B cell (primary cell): ENCODE measurements around the gene GCAT. TPM values are rescaled to one million over a fixed set of nuclear protein-coding genes. Genes with fewer than 3 reads are reported as not detected.
A peak's percentile ranks its signal among the peaks of the same experiment; 100 is the strongest.

ENCODE experiments used
- ATAC-seq: fragments of 200-7000 bp; cut with Tn5 transposase; one replicate; pipeline ENCODE4 v1.10.0; 2021; ENCODE audit warnings: low read depth, mild to moderate bottlenecking, moderate number of reproducible peaks, moderate library complexity
- CTCF ChIA-PET: fragments of 350-600 bp; sonication (Branson Sonifier 250); formaldehyde crosslinking; loops from one replicate; lab custom pipeline; 2021; ENCODE audit warnings: antibody characterized with exemption, inconsistent platforms; lab: Charles Lee
- POLR2A ChIA-PET: fragments of 350-600 bp; sonication (Branson Sonifier 250); formaldehyde crosslinking; loops from one replicate; lab custom pipeline; 2021; ENCODE audit warnings: antibody characterized with exemption; lab: Charles Lee
- DNase-seq: peaks from one replicate; pipeline ENCODE4 v3.0.0; 2013
- H2AFZ ChIP-seq: 2 replicates; pipeline ENCODE4 v1.6.1; 2012; ENCODE audit warnings: mild to moderate bottlenecking, low read depth, low read length; ENCODE audit not compliant: insufficient read depth, poor library complexity, severe bottlenecking
- H3K27ac ChIP-seq, 2 donors: 1 replicate in 1 of 2; 2 replicates in 1 of 2; pipeline ENCODE4 v1.5.1; 2012 to 2013; ENCODE audit warnings: low read length in 2 of 2, mild to moderate bottlenecking in 2 of 2, moderate library complexity in 1 of 2
- H3K27me3 ChIP-seq, 4 experiments: fragments of 200-600 bp in 1 of 4; sonication (generic) in 1 of 4; replicated peaks in 1 of 4; 1 replicate in 2 of 4; 2 replicates in 2 of 4; pipeline versions ENCODE4 v1.6.1 to v1.7.0; 2013 to 2016; ENCODE audit warnings: low read length in 3 of 4, mild to moderate bottlenecking in 2 of 4, mixed read lengths in 1 of 4, moderate library complexity in 1 of 4; ENCODE audit not compliant: insufficient read depth in 4 of 4, control insufficient read depth in 3 of 4; ENCODE audit errors: control extremely low read depth in 1 of 4
- H3K36me3 ChIP-seq, 2 experiments: replicated peaks in 1 of 2; 1 replicate in 1 of 2; 2 replicates in 1 of 2; pipeline versions ENCODE4 v1.6.1 to v1.7.1; 2013; ENCODE audit warnings: low read length in 1 of 2; ENCODE audit not compliant: insufficient read depth in 2 of 2, control insufficient read depth in 1 of 2; ENCODE audit errors: control extremely low read depth in 1 of 2, extremely low read depth in 1 of 2
- H3K4me1 ChIP-seq, 2 donors: fragments of 200-600 bp in 1 of 2; sonication (generic) in 1 of 2; 1 replicate in 1 of 2; 2 replicates in 1 of 2; pipeline versions ENCODE4 v1.5.1 to v1.6.1; 2013 to 2017; ENCODE audit warnings: low read length in 2 of 2; ENCODE audit not compliant: control insufficient read depth in 2 of 2, insufficient read depth in 2 of 2
- H3K4me2 ChIP-seq: replicated peaks from 2 replicates; pipeline ENCODE3; 2012; ENCODE audit warnings: mild to moderate bottlenecking, low read depth, low read length; ENCODE audit not compliant: poor library complexity, severe bottlenecking
- H3K4me3 ChIP-seq, 5 experiments: fragments of 200-600 bp in 1 of 5; sonication (generic) in 1 of 5; 1 replicate in 3 of 5; 2 replicates in 2 of 5; pipeline versions ENCODE4 v1.5.1 to v1.7.0; 2011 to 2016; ENCODE audit warnings: low read length in 4 of 5, mild to moderate bottlenecking in 4 of 5, low read depth in 2 of 5, control low read depth in 1 of 5, moderate library complexity in 1 of 5; ENCODE audit not compliant: insufficient read depth in 1 of 5; ENCODE audit errors: control extremely low read depth in 1 of 5, extremely low read depth in 1 of 5
- H3K79me2 ChIP-seq: fragments of 200-600 bp; sonication (generic); one replicate; pipeline ENCODE4 v1.6.0; 2016; ENCODE audit warnings: low read length; ENCODE audit not compliant: control insufficient read depth, insufficient read depth
- H3K9ac ChIP-seq: fragments of 200-600 bp; sonication (generic); 2 replicates; pipeline ENCODE4 v1.6.1; 2017; ENCODE audit warnings: mild to moderate bottlenecking, low read length, moderate library complexity
- H3K9me3 ChIP-seq, 3 donors: one replicate each; pipeline versions ENCODE4 v1.6.1 to v1.7.1; 2013; ENCODE audit warnings: low read length in 2 of 3; ENCODE audit not compliant: control insufficient read depth in 2 of 3, insufficient read depth in 1 of 3; ENCODE audit errors: control extremely low read depth in 1 of 3
- H4K20me1 ChIP-seq: 2 replicates; pipeline ENCODE4 v1.6.0; 2012; ENCODE audit warnings: mild to moderate bottlenecking, low read length; ENCODE audit not compliant: insufficient read depth, control insufficient read depth, poor library complexity, severe bottlenecking
- H3K27ac Mint-ChIP-seq: one replicate; pipeline ENCODE4 v1.8.0; 2021; ENCODE audit warnings: mixed read lengths
- H3K27me3 Mint-ChIP-seq: one replicate; pipeline ENCODE4 v1.8.0; 2021; ENCODE audit warnings: mixed read lengths
- H3K4me1 Mint-ChIP-seq: one replicate; pipeline ENCODE4 v1.8.0; 2021; ENCODE audit warnings: mixed read lengths
- H3K4me3 Mint-ChIP-seq: one replicate; pipeline ENCODE4 v1.8.0; 2021; ENCODE audit warnings: mixed read lengths
- H3K9me3 Mint-ChIP-seq: one replicate; pipeline ENCODE4 v1.8.0; 2022; ENCODE audit warnings: mixed read lengths; ENCODE audit not compliant: insufficient read depth
- CTCF ChIP-seq: fragments of 200-600 bp; IDR thresholded peaks from one replicate; pipeline ENCODE4 v1.8.0; 2022; ENCODE audit warnings: antibody characterized with exemption, mild to moderate bottlenecking
- EZH2 ChIP-seq: IDR thresholded peaks from 2 replicates; pipeline ENCODE4 v1.6.1; 2012; ENCODE audit warnings: borderline replicate concordance, low read depth, mild to moderate bottlenecking, moderate library complexity, low read length; ENCODE audit not compliant: insufficient read depth, poor library complexity, severe bottlenecking
- WGBS: methylation state at CpG from one replicate; pipeline ENCODE4 v1.1.5; 2013; ENCODE audit warnings: missing lambda C conversion rate; ENCODE audit not compliant: insufficient coverage; 5-methylcytosine and 5-hydroxymethylcytosine counted together
- intact Hi-C: fragments of 100-400 bp; cut with micrococcal nuclease; formaldehyde crosslinking; loops from one replicate; pipeline ENCODE4 v1.10.0; 2022
- polyA plus RNA-seq: library from polyadenylated mRNA; depleted of rRNA; stranded (reverse); fragments of >200 nt; gene quantifications from 2 replicates; pipeline ENCODE4 v1.2.3, GENCODE V29; 2012
- total RNA-seq, 2 donors: library from RNA; stranded (reverse); fragments of 120-200 nt in 1 of 2; gene quantifications; 1 replicate in 1 of 2; 2 replicates in 1 of 2; pipeline versions ENCODE4 v1.2.3 to v1.2.4, GENCODE V29; 2013 to 2022

GCAT gene
- total and polyA plus RNA-seq, 2 donors (not counting 1 experiment from before 2014, with no cell fraction given): 0.15 to 0.47 TPM

DNA sequence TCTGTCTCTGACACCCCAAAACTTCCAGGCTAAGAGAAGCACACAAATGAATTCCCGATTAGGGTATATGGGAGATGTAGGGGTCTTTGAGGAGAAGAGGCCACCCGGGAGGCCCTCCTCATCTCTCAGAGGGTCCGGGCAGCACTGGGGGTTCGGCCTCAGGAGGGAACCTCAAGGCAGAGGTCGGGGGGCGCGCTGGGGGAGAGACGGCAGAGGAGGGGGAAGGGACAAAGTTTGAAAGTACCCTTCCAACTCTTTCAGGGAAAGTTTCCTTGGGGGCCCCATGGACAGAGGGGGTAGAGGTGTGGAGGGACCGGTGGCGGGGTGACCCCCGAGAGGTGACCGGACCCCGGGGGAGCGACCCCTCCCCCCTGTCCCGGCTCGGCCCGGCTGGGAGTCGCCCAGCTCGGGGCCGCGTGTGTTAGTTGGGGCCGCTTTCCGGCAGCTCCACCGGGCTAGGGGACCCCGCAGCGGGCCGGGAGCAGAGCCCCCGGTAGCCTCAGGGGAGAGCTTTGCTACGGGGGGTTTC is 3.3 kb upstream of the GCAT start:
- ChIA-PET POLR2A (interaction anchor here (0.6 kb wide), 1 partner anchor 13 kb away, joined by 4 read pairs; no protein-coding TSS in a partner anchor), CTCF (interaction anchor here (0.7 kb wide), 1 partner anchor 13 kb away, joined by 3 read pairs; no protein-coding TSS in a partner anchor)
- H3K27ac Mint-ChIP-seq: no peak overlapping the region
- no peak for ATAC-seq
- no peaks in the 10 kb centered on the region for H3K9me3 Mint-ChIP-seq
- Histone ChIP-seq H3K36me3 (no peaks in the 10 kb centered on the region), H4K20me1 (peaks cover 5% of the 10 kb centered on the region), H3K4me1 (peaks cover 59 to 68% of the 10 kb centered on the region in 2 donors), H3K79me2 (no peaks in the 10 kb centered on the region), H3K27me3 (peaks cover 0 to 83% (median 52%) of the 10 kb centered on the region in 4 experiments), H3K27ac (no peak overlapping the region), H2AFZ (peak overlapping the region; percentile 79), H3K9me3 (peaks cover 0 to 39% (median 0%) of the 10 kb centered on the region in 3 donors), H3K4me2 (peak overlapping the region; percentile 89), H3K4me3 (peak overlapping the region in 4 of 5 experiments; percentile 11 to 57 (median 17)), H3K9ac (no peak overlapping the region)
- peaks cover 56% of the 10 kb centered on the region for H3K27me3 Mint-ChIP-seq
- H3K4me1 Mint-ChIP-seq: peaks cover 37% of the 10 kb centered on the region
- H3K4me3 Mint-ChIP-seq: peak overlapping the region; percentile 51
- TF ChIP-seq CTCF (no peak), EZH2 (no peak)
- intact Hi-C loops: no loop called here
- 6% methylated on average over 26 of the region's 29 CpGs for WGBS
- DNase-seq: no peak
